ENCODE measurements around the gene LHFPL3. TPM values are rescaled to one million over a fixed set of nuclear protein-coding genes. Genes with fewer than 3 reads are reported as not detected.

The LHFPL3 gene
- total and polyA plus RNA-seq, 2 donors (not counting 3 experiments of a cell fraction or from before 2014, with no cell fraction given) = not detected

GRCh38 chr7:104898434-104898833, 570.0 kb downstream of the LHFPL3 start:
- Histone ChIP-seq H3K4me2 (ENCODE audit: insufficient read depth, low read length) (no peak overlapping the region), H3K27ac (ENCODE audit: insufficient read depth, low read depth, low read length) (no peak overlapping the region), H2AFZ (ENCODE audit: low read depth, low read length) (no peak overlapping the region), H3K79me2 (ENCODE audit: control insufficient read depth, insufficient read depth, low read length) (no peaks in the 10 kb centered on the region), H3K4me3 (replicated peaks in 1 of 3; ENCODE audit: insufficient read depth in 1 of 3, low read depth in 1 of 3, low read length in 3 of 3) (no peak overlapping the region), H3K27me3 (ENCODE audit: control insufficient read depth in 2 of 2, insufficient read depth in 2 of 2, low read length in 2 of 2) (no peaks in the 10 kb centered on the region), H3K4me1 (ENCODE audit: control insufficient read depth, extremely low read depth, insufficient read depth, low read length) (no peaks in the 10 kb centered on the region), H3K9me1 (replicated peaks; ENCODE audit: control insufficient read depth, extremely low read depth, insufficient read depth, low read length) (no peaks in the 10 kb centered on the region), H4K20me1 (replicated peaks; ENCODE audit: control insufficient read depth, extremely low read depth, insufficient read depth, low read length) (no peaks in the 10 kb centered on the region), H3K36me3 (ENCODE audit: control insufficient read depth in 2 of 2, extremely low read depth in 1 of 2, insufficient read depth in 2 of 2, low read length in 2 of 2) (no peaks in the 10 kb centered on the region), H3K9ac (replicated peaks; ENCODE audit: extremely low read depth, insufficient read depth, low read length) (no peak overlapping the region), H3K9me3 (replicated peaks; ENCODE audit: control insufficient read depth, insufficient read depth, low read length) (no peaks in the 10 kb centered on the region)
- intact Hi-C loops (cut with micrococcal nuclease) (no loop called here), dilution Hi-C loops (cut with MboI; ENCODE audit: extremely low pct_ligation_motif_present, low sequenced_read_pairs) (no loop called here)
- TF ChIP-seq JUN (IDR thresholded peaks at IDR 0.05; ENCODE audit: borderline replicate concordance, insufficient read depth, insufficient read length, low read depth) (no peak), FOS (IDR thresholded peaks at IDR 0.05; ENCODE audit: borderline replicate concordance, insufficient read depth, low read length) (no peak), POLR2A (IDR thresholded peaks at IDR 0.05; ENCODE audit: low read depth, low read length) (no peak), EZH2 (IDR thresholded peaks at IDR 0.05; ENCODE audit: borderline replicate concordance, low read depth, low read length, severe bottlenecking) (no peak), CTCF (IDR thresholded peaks at IDR 0.05; ENCODE audit: extremely low read depth in 1 of 2, insufficient read depth in 1 of 2, low read depth in 1 of 2, low read length in 2 of 2) (no peak), MYC (IDR thresholded peaks at IDR 0.05; ENCODE audit: low read depth, low read length) (no peak), MAX (IDR thresholded peaks at IDR 0.05; ENCODE audit: insufficient read depth, insufficient read length) (no peak), POLR2AphosphoS5 (IDR thresholded peaks at IDR 0.05; ENCODE audit: insufficient read depth, low read depth, low read length) (no peak), GATA2 (IDR thresholded peaks at IDR 0.05; ENCODE audit: insufficient read depth, insufficient read length, low read depth, low read length) (no peak)
- CTCF ChIA-PET = interaction anchor here (2.5 kb wide), 1 partner anchor 15 kb away, joined by 13 read pairs; no protein-coding TSS in a partner anchor
- FAIRE-seq = no peak
- no peak for DNase-seq (ENCODE audit: low read depth, low spot score)
- POLR2A ChIA-PET = no interaction called here
- BruUV-seq (replicated peaks) = no TSS peak

All from endothelial cell of umbilical vein (primary cell).